ENCODE results near the gene CEP97.
A peak's percentile ranks its signal among the peaks of the same experiment; 100 is the strongest.
"Not testable (repeated sequence)": the region's sequence is repeated elsewhere in the genome, so short reads cannot be mapped to it uniquely, and the experiment has no call there.

Gene CEP97, protein sequence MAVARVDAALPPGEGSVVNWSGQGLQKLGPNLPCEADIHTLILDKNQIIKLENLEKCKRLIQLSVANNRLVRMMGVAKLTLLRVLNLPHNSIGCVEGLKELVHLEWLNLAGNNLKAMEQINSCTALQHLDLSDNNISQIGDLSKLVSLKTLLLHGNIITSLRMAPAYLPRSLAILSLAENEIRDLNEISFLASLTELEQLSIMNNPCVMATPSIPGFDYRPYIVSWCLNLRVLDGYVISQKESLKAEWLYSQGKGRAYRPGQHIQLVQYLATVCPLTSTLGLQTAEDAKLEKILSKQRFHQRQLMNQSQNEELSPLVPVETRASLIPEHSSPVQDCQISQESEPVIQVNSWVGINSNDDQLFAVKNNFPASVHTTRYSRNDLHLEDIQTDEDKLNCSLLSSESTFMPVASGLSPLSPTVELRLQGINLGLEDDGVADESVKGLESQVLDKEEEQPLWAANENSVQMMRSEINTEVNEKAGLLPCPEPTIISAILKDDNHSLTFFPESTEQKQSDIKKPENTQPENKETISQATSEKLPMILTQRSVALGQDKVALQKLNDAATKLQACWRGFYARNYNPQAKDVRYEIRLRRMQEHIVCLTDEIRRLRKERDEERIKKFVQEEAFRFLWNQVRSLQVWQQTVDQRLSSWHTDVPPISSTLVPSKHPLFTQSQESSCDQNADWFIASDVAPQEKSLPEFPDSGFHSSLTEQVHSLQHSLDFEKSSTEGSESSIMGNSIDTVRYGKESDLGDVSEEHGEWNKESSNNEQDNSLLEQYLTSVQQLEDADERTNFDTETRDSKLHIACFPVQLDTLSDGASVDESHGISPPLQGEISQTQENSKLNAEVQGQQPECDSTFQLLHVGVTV

DNA sequence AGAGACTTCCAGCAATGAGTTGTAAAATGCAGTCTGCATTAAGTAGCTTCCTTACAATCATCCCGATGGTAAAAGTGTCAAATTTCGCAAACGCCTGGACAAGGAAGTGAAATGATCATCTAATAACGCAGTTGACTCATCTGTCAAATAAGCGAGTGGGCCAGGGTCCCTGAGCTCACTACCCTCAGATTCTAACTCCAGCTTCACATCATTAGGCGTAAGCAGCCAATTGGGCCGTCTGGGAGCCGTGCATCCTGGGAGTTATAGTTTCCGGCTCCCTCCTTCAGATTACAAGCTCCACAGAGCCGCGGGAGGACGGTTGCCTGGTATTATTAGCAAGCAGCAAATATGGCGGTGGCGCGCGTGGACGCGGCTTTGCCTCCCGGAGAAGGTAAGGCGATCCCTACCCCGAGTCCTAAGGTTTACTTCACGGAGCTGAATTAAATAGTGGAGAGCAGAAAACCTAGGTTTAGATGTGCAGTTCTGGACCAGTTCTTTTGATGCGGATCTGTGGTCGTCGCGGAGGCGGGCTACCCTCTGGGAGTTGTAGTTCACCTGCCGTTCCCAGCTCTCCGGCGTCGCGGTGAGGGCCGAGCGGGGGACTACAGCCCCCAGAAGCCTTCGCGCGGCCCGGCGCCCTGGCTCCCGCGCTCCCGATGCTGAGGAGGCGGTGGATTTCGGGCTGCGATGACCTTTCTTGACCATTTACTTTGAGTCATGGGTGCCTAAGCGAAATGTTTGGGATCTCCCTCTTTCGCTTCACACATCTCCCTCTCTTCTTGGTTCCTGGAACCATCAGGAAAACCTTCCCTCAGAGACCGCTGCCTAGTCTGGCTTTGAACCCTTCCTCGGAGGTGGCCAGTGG lies at the start of gene CEP97:
TSS of gene CEP97 (plus strand) at position 286 of the 865 bp plus-strand sequence. CDS start at position 349, 63 bp downstream.
- peak; percentile 81 for DNase-seq

DNA sequence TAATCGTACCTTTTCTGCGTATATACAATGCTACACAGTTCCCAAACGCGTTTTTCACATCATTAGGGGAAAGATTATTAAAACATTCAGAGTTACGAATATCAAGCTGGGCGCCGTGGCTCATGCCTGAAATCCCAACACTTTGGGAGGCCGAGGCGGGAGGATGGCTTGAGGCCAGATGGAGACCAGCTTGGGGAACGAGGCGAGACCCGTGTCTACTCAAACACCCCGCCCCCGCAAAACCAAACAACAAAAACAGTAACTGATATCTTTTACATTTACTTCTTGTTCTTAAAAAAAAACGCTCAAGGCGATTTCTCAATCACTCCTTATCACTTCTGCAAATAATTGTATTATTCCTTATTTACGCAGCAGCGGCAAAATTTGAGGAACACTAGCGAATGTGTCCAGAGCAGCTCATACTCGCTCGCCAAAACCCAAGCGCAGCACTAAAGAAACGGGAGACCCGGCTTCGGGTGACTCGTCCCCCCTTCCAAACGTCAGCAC lies 48.7 kb upstream of the CEP97 start:
- DNase-seq: no peak

DNA sequence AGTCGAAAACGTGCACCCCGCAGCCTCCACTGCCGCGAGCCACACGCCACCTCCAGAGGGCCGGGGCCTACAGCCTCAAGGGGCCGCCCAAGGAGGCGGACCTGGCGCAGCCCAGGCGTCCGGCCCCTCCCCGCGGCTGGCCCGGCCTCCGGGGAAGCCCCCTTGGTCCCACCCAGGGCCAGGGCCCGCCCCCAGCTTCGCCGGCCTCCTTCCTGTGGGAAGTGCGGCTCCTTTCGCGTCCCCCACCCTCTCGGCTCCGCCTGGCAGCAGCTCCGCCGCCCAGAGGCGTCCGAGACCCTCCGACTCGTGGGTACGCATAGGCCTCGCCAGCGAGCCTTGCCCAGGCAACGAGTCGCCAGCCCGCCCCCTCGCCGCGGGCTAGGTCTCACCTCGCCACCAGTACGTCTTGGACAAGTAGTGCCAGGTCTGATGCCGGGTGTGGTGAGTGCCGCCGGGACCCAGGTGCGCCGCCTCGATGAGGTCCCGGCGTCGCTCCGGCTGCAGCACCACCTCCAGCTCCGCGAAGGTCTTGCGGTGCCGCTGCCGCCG lies 48.1 kb upstream of the CEP97 start:
- peak; percentile 94 for DNase-seq

DNA sequence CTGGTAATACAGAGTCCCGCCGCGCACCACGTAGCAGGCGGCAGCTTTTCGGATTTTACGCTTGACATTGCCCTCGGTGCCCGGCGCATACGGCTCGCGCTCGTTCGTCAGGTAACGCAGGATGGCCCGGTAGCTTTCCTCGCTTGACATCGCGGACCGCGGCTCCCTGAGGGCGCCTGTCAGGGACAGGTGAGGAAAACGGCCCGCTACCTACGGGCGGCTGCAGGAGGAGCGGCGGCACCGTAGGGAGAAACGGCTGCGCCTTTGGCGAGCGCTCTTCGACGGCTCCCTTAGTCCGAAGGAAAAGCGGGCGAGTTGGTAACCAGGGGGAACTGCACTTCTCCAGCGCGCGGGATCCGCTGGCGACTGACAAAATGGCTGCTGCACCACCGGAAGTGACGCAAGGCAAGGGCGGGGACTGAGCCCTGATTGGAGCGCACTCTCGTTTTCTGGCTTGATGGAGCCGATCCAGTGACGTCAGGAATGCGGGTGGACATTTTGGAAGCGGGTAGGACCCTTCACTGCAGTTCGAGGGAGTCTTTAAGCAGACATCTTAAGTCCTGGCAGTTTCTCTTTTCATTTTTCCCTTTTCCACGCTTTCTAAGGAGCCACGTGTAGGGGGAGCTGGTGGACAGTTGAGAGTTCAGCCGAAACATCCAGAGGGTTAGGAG lies 47.5 kb upstream of the CEP97 start, which contains the start of gene ZBTB11:
TSS of gene ZBTB11 (minus strand) at position 368 of the 671 bp plus-strand sequence. CDS start at position 150, 218 bp downstream.
- peak; percentile 99 for DNase-seq

DNA sequence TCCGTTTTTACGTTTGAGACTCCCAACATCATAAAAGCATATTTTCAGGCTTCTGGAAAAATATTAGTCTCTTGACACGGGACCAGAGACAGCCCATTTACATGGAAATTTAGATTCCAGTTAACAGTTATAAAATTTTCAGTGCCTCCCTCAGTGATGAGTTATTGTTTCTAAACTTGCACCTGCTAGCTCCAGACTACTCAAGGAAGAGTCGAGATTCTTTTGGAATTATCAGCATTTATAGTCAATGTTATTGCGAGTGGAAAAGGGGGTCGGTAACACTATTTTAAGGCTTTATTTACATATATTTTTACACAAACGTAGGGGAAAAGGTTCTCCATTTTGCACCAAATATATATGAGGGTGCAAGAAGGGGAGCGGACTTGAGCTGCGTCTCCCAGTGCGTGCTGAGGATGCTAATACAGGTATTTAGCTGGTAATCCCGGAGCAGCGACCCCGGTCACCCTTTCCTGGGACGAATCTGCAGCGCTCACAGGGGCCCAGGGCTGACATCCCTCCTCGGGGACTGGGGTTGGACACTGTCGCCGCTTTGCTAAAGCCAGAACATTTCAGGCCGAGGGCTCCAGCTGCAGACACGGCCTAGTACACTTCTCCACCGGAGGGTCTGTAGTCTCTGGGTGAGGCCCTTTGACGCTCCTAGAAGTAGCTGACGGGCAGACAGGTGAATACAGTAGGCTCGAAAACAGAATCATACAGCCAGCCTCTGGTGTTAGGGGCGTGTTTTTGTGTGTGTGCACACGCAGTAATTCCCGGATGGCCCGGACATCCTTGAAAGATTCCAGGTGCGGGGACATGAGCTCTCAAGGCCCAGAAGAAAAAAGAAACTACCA lies 46.8 kb upstream of the CEP97 start:
- DNase-seq: no peak

DNA sequence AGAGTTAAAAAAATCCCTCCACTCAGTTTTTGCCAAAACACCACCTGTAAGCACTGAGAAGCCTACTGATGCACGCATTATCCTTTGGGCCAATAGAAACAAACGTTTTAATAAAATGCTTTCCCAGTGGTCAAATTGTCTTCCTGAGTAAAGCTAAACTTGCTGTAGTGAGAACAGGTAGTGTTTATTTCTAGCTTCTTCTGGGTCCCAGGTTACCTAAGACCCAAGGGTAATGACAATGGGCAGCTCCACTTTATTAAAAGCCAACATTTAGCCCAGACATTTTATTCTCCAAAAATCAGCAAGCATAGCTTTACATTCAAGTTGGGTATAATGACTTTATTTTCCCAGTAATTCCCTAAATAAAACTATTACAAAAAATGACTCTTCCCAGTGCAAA lies 45.6 kb upstream of the CEP97 start:
- not testable (repeated sequence) for DNase-seq

DNA sequence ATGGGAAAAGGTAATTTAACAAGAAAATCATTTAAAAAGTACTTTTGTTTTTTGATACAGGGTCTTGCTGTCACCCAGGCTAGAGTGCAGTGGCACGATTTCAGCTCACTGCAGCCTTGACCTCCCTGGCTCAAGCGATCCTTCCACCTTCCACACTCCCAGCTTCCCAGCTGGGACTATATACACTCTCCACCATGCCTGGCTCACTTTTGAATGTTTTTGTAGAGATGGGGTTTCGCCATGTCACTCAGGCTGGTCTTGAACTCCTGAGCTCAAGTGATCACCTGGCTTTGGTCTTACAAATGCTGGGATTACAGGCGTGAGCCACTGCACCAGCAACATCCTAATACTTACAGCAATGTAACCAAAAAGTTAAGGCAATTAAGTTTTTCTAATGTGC lies 43.9 kb upstream of the CEP97 start:
- DNase-seq: no peak

DNA sequence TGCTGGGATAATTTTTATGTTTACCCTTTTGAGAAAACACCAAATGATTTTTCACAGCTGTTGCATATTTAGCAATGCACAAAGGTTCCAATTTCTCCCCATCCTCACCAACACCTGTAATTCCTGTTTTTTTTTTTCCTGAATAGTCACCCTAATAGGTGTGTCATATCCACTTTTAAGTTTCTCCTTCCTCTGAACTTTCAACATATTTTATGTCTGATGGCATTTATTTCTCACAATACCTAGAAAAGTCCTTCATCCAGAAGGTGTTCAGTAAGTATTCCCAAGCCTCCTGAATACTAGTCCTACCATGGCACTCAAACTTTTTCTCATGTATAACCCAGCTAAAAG lies 39.4 kb upstream of the CEP97 start:
- no peak for DNase-seq

DNA sequence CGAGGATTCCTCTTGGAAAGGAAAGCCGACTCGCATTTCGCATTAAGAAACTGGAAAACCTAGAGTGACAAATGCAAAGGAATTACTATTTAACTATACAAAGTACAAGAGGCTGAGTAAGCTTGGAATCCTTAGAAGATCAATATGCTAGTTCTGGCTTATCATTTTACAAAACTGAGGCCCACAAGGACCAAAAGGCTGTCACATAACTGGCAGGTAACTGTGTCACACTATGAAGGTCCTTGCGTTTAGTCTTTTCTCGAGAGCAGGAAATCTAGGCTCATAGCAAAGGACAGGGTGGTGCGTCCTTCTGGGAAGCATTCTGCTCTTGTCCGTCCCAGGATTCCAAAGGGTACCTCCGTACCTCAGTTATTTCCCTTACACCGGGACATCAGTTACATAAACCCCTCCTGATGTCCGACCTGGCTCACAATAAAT lies 38.5 kb upstream of the CEP97 start:
- DNase-seq: no peak

DNA sequence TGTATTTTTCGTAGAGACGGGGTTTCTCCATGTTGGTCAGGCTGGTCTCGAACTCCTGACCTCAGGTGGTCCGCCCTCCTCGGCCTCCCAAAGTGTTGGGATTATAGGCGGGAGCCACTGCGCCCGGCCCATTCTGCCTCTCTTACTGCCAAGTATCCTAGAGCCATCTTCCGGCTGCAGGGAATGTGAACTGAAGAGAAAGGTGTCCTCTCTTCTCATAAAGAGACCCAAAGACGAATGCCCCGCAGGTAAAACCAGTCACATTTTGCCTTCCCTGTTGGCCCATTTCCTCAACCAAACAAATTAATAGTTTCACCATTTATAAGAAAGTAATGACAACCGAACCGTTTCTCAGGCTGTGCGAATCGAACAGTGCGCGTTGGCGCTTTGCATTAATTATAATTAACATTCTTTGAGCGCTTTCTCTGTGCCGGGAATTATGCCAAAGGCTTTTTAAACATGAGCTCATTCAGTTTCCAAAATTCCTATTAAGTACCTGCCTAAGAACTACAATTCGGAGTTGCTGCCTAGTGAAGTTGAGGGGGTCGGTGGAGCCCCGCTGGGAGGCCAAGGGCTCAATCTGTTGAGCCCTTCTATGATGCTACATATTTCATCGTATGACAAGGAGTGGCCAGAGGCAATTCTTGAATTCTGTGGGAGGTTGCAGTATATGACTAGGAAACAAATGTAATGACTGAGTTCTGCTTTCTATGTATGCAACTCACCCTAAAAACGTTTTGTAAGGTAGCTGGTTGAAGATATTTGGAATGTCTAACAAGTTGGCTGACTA lies 37.1 kb upstream of the CEP97 start:
- DNase-seq: no peak

DNA sequence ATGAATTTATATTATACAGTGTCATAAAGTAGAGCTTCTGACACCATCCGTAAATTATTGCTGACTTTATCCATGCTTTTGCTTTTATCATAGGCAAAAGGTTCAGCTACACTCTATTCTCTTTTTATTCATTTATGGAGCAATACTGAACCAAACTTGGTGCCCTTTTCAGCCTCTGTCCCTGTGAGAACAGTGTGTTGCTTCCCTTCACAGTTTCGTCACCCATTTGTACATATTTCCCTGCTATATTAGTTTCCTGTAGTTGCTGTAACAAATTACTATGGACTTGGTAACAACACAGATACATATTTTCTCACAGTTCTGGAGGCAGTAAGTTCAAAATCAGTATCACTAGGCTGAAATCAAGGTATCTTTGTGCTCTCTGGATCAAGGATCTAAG lies 35.1 kb upstream of the CEP97 start:
- DNase-seq: no peak

DNA sequence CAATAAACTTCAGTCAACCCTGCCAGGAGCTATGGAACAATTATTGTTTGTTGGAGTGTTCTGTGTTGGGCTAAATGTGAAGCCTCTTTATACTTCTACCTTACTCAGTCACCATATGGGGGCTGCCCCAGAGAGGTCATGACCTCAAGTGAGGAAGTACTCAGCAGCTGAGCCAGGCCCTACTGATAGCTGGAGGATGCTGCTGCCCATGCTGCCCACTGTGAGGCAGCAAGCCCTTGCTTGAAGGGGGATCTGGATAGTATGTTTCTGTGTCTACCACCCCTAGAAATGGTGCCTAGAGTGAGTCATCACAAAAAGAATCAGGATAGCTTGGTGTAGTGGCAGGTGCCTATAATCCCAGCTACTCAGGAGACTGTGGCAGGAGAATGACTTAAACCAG lies 33.4 kb upstream of the CEP97 start:
- DNase-seq: no peak

DNA sequence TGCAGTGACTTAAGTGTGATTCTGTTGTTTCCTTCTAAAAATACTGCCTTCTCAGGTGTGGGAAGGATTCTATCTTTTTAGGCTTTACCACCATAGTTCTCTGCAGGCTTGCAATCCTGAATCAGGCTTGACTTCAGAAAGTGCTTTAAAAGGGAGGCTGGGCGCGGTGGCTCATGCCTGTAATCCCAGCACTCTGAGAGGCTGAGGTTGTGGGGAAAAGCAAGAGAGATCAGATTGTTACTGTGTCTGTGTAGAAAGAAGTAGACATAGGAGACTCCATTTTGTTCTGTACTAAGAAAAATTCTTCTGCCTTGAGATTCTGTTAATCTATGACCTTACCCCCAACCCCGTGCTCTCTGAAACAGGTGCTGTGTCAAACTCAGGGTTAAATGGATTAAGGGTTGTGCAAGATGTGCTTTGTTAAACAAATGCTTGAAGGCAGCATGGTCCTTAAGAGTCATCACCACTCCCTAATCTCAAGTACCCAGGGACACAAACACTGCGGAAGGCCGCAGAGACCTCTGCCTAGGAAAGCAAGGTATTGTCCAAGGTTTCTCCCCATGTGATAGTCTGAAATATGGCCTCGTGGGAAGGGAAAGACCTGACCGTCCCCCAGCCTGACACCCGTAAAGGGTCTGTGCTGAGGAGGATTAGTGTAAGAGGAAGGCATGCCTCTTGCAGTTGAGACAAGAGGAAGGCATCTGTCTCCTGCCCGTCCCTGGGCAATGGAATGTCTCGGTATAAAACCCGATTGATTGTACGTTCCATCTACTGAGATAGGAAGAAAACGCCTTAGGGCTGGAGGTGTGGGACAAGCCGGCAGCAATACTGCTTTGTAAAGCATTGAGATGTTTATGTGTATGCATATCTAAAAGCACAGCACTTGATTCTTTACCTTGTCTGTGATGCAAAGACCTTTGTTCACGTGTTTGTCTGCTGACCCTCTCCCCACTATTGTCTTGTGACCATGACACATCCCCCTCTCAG lies 32.4 kb upstream of the CEP97 start:
- not testable (repeated sequence) for DNase-seq

DNA sequence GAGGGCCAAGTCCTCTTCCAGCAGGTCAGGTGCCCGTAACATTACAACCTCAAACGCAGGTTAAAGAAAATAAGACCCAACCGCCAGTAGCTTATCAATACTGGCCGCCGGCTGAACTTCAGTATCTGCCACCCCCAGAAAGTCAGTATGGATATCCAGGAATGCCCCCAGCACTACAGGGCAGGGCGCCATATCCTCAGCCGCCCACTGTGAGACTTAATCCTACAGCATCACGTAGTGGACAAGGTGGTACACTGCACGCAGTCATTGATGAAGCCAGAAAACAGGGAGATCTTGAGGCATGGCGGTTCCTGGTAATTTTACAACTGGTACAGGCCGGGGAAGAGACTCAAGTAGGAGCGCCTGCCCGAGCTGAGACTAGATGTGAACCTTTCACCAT lies 30.9 kb upstream of the CEP97 start:
- DNase-seq: not testable (repeated sequence)

DNA sequence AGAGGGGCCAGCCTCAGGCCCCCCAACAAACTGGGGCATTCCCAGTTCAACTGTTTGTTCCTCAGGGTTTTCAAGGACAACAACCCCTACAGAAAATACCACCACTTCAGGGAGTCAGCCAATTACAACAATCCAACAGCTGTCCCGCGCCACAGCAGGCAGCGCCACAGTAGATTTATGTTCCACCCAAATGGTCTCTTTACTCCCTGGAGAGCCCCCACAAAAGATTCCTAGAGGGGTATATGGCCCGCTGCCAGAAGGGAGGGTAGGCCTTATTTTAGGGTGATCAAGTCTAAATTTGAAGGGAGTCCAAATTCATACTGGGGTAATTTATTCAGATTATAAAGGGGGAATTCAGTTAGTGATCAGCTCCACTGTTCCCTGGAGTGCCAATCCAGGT lies 29.6 kb upstream of the CEP97 start:
- not testable (repeated sequence) for DNase-seq

DNA sequence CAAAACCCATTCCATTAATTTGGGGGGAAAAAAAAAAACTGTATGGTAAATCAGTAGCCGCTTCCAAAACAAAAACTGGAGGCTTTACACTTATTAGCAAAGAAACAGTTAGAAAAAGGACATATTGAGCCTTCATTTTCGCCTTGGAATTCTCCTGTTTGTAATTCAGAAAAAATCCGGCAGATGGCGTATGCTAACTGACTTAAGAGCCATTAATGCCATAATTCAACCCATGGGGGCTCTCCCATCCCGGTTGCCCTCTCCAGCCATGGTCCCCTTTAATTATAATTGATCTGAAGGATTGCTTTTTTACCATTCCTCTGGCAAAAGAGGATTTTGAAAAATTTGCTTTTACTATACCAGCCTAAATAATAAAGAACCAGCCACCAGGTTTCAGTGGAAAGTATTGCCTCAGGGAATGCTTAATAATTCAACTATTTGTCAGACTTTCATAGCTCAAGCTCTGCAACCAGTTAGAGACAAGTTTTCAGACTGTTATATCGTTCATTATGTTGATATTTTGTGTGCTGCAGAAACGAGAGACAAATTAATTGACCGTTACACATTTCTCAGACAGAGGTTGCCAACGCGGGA lies 28.5 kb upstream of the CEP97 start:
- no peak for DNase-seq

DNA sequence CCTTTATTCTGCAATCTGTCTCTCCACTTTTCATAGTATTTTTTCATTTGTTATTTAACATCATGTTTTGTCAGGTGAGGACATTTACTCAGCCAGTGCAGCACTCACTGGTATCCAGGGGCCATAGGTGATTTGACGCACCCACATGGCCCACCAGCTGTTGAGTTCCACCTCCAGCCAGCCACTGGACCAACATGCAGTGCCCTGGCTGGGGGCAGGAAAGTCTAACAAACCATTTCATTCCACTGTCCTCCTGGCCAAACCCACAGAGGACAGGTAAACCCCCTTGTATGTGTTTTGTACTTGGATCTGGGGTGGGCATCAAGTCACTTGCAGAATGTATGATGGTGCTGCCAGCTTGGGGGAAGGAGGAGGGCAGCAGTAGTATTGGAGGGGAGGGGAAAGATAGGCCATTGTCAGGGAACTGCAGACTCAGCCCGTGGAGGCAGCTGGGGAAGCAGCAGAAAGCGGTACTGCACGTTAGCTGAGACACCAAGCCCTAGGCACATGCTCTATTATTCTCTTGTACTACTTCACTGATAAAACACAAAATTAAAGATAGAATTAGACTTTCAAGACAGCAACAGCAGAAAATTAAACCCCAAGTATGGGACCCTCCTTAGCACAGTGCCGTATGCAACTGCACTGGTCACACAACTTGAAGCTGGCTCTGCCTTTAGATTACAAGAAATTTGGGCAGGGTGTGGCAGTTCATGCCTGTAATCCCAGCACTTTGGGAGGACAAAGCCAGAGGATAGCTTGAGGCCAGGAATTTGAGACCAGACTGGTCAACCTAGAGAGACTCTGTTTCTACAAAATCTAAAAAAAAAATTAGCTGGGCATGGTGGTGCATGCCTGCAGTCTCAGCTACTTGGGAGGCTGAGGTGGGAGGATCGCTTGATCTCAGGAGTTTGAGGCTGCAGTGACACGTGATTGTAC lies 22.4 kb upstream of the CEP97 start:
- DNase-seq: no peak

All from stimulated activated CD4-positive, alpha-beta T cell treated with anti-CD3 and anti-CD28 coated beads, Interleukin-12 subunit alpha, Interleukin-12 subunit beta, amount 100 ng/mL, for 4 hours (primary cell).